Caki2 (cell line): ENCODE data around the gene MORF4L2. TPM values are rescaled to one million over a fixed set of nuclear protein-coding genes. Genes with fewer than 3 reads are reported as not detected.
"Not testable (repeated sequence)": the region's sequence is repeated elsewhere in the genome, so short reads cannot be mapped to it uniquely, and the experiment has no call there.

Source experiments
- DNase-seq: peaks from one replicate; pipeline ENCODE4 v3.0.0-alpha.2; 2015; ENCODE audit warnings: low read depth
- in situ Hi-C: cut with HindIII; loops from 2 replicates; pipeline ENCODE4 v1.10.0; 2016; ENCODE audit warnings: low sequenced_read_pairs, low pct_unique_long_range_greater_than_20kb, mixed read lengths
- total RNA-seq: library from RNA; depleted of rRNA; stranded (reverse); fragments of >200 nt; shearing (Covaris generic); gene quantifications from 2 replicates; pipeline ENCODE4 v1.2.3, GENCODE V29; 2014; ENCODE audit warnings: low replicate concordance

Gene MORF4L2
- total RNA-seq, 1 experiment from 2014 or later = 831 TPM

GRCh38 chrX:103687073-103687695 lies 685 bp upstream of the MORF4L2 start:
- DNase-seq = no peak
- in situ Hi-C loops = no loop called here

GRCh38 chrX:103685396-103685795 lies 1.1 kb downstream of the MORF4L2 start:
- in situ Hi-C loops = no loop called here
- DNase-seq = no peak

- DNase-seq = no peak
- in situ Hi-C loops = no loop called here
Observed at GRCh38 chrX:103681443-103681842, 5.1 kb downstream of the MORF4L2 start.

- no peak for DNase-seq
Observed at GRCh38 chrX:103678199-103678993, 8.1 kb downstream of the MORF4L2 start.

GRCh38 chrX:103674531-103675454 lies 11.7 kb downstream of the MORF4L2 start:
- DNase-seq = no peak
- in situ Hi-C loops = no loop called here

More at GRCh38 chrX:103678199-103678993, 8.1 kb downstream of the MORF4L2 start:
- in situ Hi-C loops = no loop called here

GRCh38 chrX:103669745-103670144 lies 16.8 kb downstream of the MORF4L2 start:
- in situ Hi-C loops = no loop called here
- DNase-seq = no peak

GRCh38 chrX:103666202-103667107 lies 20.0 kb downstream of the MORF4L2 start:
- no peak for DNase-seq
- in situ Hi-C loops = no loop called here

- DNase-seq = no peak
- in situ Hi-C loops = no loop called here
Observed at GRCh38 chrX:103663981-103664762, 22.3 kb downstream of the MORF4L2 start.

GRCh38 chrX:103659460-103659859 lies 27.0 kb downstream of the MORF4L2 start:
- DNase-seq, in situ Hi-C loops: not testable (repeated sequence)

- in situ Hi-C loops = no loop called here
- no peak for DNase-seq
Observed at GRCh38 chrX:103658681-103659433, 27.6 kb downstream of the MORF4L2 start.

GRCh38 chrX:103657066-103657465 lies 29.4 kb downstream of the MORF4L2 start:
- DNase-seq = peak; percentile 66
- in situ Hi-C loops = not testable (repeated sequence)

GRCh38 chrX:103656617-103657016 lies 29.9 kb downstream of the MORF4L2 start:
- DNase-seq = peak; percentile 81
- in situ Hi-C loops = no loop called here

GRCh38 chrX:103655230-103656000 lies 31.1 kb downstream of the MORF4L2 start:
- DNase-seq = peak; percentile 40
- in situ Hi-C loops = not testable (repeated sequence)

GRCh38 chrX:103651151-103651773 lies 35.2 kb downstream of the MORF4L2 start:
- no peak for DNase-seq
- in situ Hi-C loops = no loop called here

- in situ Hi-C loops = no loop called here
- no peak for DNase-seq
Observed at GRCh38 chrX:103647630-103648029, 38.9 kb downstream of the MORF4L2 start.
